HepG2 (cell line): ENCODE data around the gene CAST. TPM values are rescaled to one million over a fixed set of nuclear protein-coding genes. Genes with fewer than 3 reads are reported as not detected.

Experiments used
- ATAC-seq: fragments of 200-7000 bp; cut with Tn5 transposase; 3 replicates; pipeline ENCODE4 v1.9.1; 2020; ENCODE audit warnings: mild to moderate bottlenecking, moderate library complexity
- BruUV-seq: library from RNA; stranded (reverse); fragments of 400-500 nt; replicated peaks from 2 replicates; lab custom pipeline; 2021; lab: Mats Ljungman, UMichigan
- CTCF ChIA-PET: fragments of 300-600 bp; formaldehyde crosslinking; extraction: SDS; loops from one replicate; lab custom pipeline; 2021; ENCODE audit warnings: low total read pairs, inconsistent platforms, low intra/inter-chr PET ratio; lab: Yijun Ruan, JAX
- POLR2A ChIA-PET: fragments of 350-600 bp; sonication (Branson Sonifier 250); formaldehyde crosslinking; loops from one replicate; lab custom pipeline; 2020; ENCODE audit warnings: antibody characterized with exemption, inconsistent platforms; lab: Yijun Ruan, JAX
- DNase-seq: peaks from one replicate; pipeline ENCODE4 v3.0.0-alpha.2; 2015; ENCODE audit warnings: low spot score
- FAIRE-seq: peaks from 3 replicates; lab custom pipeline; 2011; peaks lifted over from hg19 to GRCh38; lab: Jason Lieb, UNC
- H2AFZ ChIP-seq: one replicate; pipeline ENCODE4 v1.6.1; 2011; ENCODE audit warnings: low read length, inconsistent platforms
- H3K27ac ChIP-seq: fragments of 300-600 bp; 3 replicates; pipeline ENCODE4 v1.8.0; 2011; ENCODE audit warnings: mixed run types, mild to moderate bottlenecking, mixed read lengths, low read length, inconsistent platforms; ENCODE audit not compliant: insufficient read depth; ENCODE audit errors: extremely low read length
- H3K27me3 ChIP-seq, 2 experiments: fragments of 200-600 bp in 1 of 2; 2 replicates in 1 of 2; 3 replicates in 1 of 2; pipeline versions ENCODE4 v1.6.0 to v1.8.0; 2011; ENCODE audit warnings: low read length in 2 of 2, mild to moderate bottlenecking in 2 of 2, moderate library complexity in 2 of 2, inconsistent platforms in 1 of 2; ENCODE audit not compliant: insufficient read depth in 2 of 2, control insufficient read depth in 1 of 2
- H3K36me3 ChIP-seq, 2 experiments: fragments of 200-600 bp in 1 of 2; replicated peaks in 1 of 2; 2 replicates in 1 of 2; 3 replicates in 1 of 2; pipeline versions ENCODE4 v1.5.1 to v1.8.0; 2011; ENCODE audit warnings: low read length in 2 of 2, inconsistent platforms in 1 of 2; ENCODE audit not compliant: insufficient read depth in 2 of 2, control insufficient read depth in 1 of 2
- H3K4me1 ChIP-seq: 2 replicates; pipeline ENCODE4 v1.5.1; 2012; ENCODE audit warnings: low read length, inconsistent platforms; ENCODE audit not compliant: insufficient read depth
- H3K4me2 ChIP-seq: 2 replicates; pipeline ENCODE4 v1.6.0; 2011; ENCODE audit warnings: low read depth, low read length, inconsistent platforms
- H3K4me3 ChIP-seq, 3 experiments: fragments of 200-600 bp in 1 of 3; sonication (generic), shearing (Covaris generic) in 1 of 3; replicated peaks in 1 of 3; 2 replicates each; pipeline ENCODE4 v1.5.1; 2011 to 2016; ENCODE audit warnings: low read length in 3 of 3, inconsistent platforms in 2 of 3, low read depth in 2 of 3, mild to moderate bottlenecking in 2 of 3, control low read depth in 1 of 3, mixed read lengths in 1 of 3; ENCODE audit not compliant: insufficient read depth in 1 of 3
- H3K79me2 ChIP-seq: one replicate; pipeline ENCODE4 v1.6.1; 2011; ENCODE audit warnings: low read length, inconsistent platforms; ENCODE audit not compliant: insufficient read depth
- H3K9ac ChIP-seq: 2 replicates; pipeline ENCODE4 v1.6.0; 2011; ENCODE audit warnings: mild to moderate bottlenecking, low read depth, low read length, inconsistent platforms; ENCODE audit not compliant: insufficient read depth
- H3K9me3 ChIP-seq: 2 replicates; pipeline ENCODE4 v1.5.1; 2012; ENCODE audit warnings: mild to moderate bottlenecking, low read length
- H4K20me1 ChIP-seq: 2 replicates; pipeline ENCODE4 v1.6.0; 2011; ENCODE audit warnings: inconsistent platforms, mild to moderate bottlenecking, low read length, moderate library complexity; ENCODE audit not compliant: insufficient read depth
- FOXK1 ChIP-seq: sonication (generic); formaldehyde crosslinking; IDR thresholded peaks from 2 replicates; pipeline ENCODE4 v1.4.0; 2020; ENCODE audit warnings: low read depth, missing genetic modification reagents, borderline replicate concordance
- ISL2 ChIP-seq: sonication (generic); formaldehyde crosslinking; IDR thresholded peaks from 2 replicates; pipeline ENCODE4 v1.5.0; 2020; ENCODE audit warnings: missing genetic modification reagents
- MED1 ChIP-seq: sonication (generic); formaldehyde crosslinking; IDR thresholded peaks from 2 replicates; pipeline ENCODE4 v1.4.0; 2020; ENCODE audit warnings: missing genetic modification reagents
- NFE2L2 ChIP-seq: fragments of 150-350 bp; IDR thresholded peaks from 2 replicates; pipeline ENCODE4 v1.6.1; 2014; ENCODE audit warnings: low read length
- PAX8 ChIP-seq: sonication (generic); formaldehyde crosslinking; IDR thresholded peaks from 2 replicates; pipeline ENCODE4 v1.8.0; 2022; ENCODE audit warnings: mild to moderate bottlenecking, missing genetic modification reagents, borderline replicate concordance
- SOX6 ChIP-seq, 2 experiments: fragments of 450-650 bp in 1 of 2; sonication (generic) in 1 of 2; formaldehyde crosslinking in 1 of 2; IDR thresholded peaks; 2 replicates each; pipeline versions ENCODE4 v1.4.0 to v1.6.1; 2017 to 2020; ENCODE audit warnings: antibody characterized with exemption in 1 of 2, mild to moderate bottlenecking in 1 of 2, missing genetic modification reagents in 1 of 2
- SP140L ChIP-seq: sonication (generic); formaldehyde crosslinking; IDR thresholded peaks from 2 replicates; pipeline ENCODE4 v1.4.0; 2020; ENCODE audit warnings: missing genetic modification reagents, borderline replicate concordance
- ZSCAN9 ChIP-seq: IDR thresholded peaks from 2 replicates; pipeline ENCODE4 v1.6.1; 2016; ENCODE audit warnings: borderline replicate concordance
- WGBS: methylation state at CpG from one replicate; pipeline ENCODE4 v1.1.6; 2017; ENCODE audit warnings: low lambda C conversion rate; 5-methylcytosine and 5-hydroxymethylcytosine counted together
- in situ Hi-C: cut with HindIII; loops from 2 replicates; pipeline ENCODE4 v1.10.0; 2017; ENCODE audit warnings: low pct_unique_long_range_greater_than_20kb; ENCODE audit not compliant: extremely low pct_ligation_motif_present
- intact Hi-C: fragments of 100-400 bp; cut with micrococcal nuclease; formaldehyde crosslinking; loops from one replicate; pipeline ENCODE4 v1.10.0; 2022; ENCODE audit not compliant: unreplicated experiment
- polyA plus RNA-seq, 8 experiments: library from polyadenylated mRNA; depleted of rRNA in 3 of 8; stranded (reverse) in 7 of 8; unstranded in 1 of 8; fragments of >200 nt; fragmentation: Illumina TruSeq in 4 of 8; extraction: Trizol in 4 of 8; gene quantifications; 2 replicates each; pipeline versions ENCODE4 v1.2.1 to v1.2.3, GENCODE V29; 2011 to 2016; ENCODE audit warnings: low read depth in 4 of 8, missing spikeins in 1 of 8, mixed read lengths in 1 of 8; ENCODE audit not compliant: insufficient read depth in 1 of 8
- total RNA-seq, 5 experiments: library from RNA; depleted of rRNA; stranded (reverse); fragments of >200 nt; fragmentation: Illumina TruSeq; extraction: Trizol; gene quantifications; 2 replicates each; pipeline ENCODE4 v1.2.3, GENCODE V29; 2016; ENCODE audit warnings: low read depth in 1 of 5
- TF ChIP-seq, protein P1 (sequence below): IDR thresholded peaks from 2 replicates; pipeline ENCODE4 v1.6.1; 2016; ENCODE audit warnings: missing biosample characterization, missing genetic modification reagents, low read depth
- TF ChIP-seq, protein P2 (sequence below): sonication (generic); formaldehyde crosslinking; IDR thresholded peaks from 2 replicates; pipeline ENCODE4 v1.4.0; 2020; ENCODE audit warnings: missing genetic modification reagents, mild to moderate bottlenecking, borderline replicate concordance
- TF ChIP-seq, protein P3 (sequence below): sonication (generic); formaldehyde crosslinking; IDR thresholded peaks from 2 replicates; pipeline ENCODE4 v1.4.0; 2020; ENCODE audit warnings: mild to moderate bottlenecking, missing genetic modification reagents

The CAST gene
- total and polyA plus RNA-seq, 2 of the 13 experiments (the other 11 are each of a cell fraction or from before 2014, with no cell fraction given), result 42.1 to 67.6 TPM

DNA sequence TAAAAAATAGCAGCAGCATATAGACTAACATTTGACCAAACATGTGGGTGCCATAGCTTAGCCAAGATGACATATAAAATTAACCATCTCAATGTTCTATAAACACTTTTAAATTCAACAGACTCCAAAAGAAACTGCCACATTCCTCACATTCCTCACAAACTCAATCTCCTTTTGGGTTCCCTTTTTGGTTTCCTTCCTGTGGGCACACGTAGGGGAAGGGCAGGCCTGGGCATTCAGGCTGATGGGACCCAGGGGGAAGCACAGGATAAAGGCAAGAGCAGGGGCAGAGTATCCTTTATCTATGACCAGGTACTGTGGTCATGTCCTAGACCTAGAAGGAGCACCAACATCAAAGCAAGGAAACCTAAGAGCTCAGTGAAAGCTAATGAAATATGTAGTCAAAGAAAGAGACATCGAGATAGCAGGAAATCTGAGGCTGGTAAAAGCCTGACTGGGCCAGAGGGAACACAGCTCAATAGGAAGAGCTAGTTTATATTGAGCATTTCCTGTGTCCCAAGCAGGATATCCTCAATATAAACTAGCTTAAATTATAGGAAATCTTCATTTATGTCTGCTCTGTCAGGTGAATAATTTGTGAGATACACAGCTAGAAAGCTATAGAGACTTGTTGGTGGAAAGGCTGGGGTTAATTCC lies 159.2 kb downstream of the CAST start:
- BruUV-seq, result no TSS peak
- no peaks in the 10 kb centered on the region for H3K27me3 ChIP-seq
- no peak overlapping the region for H3K4me2 ChIP-seq
- intact Hi-C loops, result no loop called here
- TF ChIP-seq NFE2L2 (no peak), FOXK1 (CRISPR knock-in tag) (no peak), PAX8 (CRISPR knock-in tag) (no peak), ZSCAN9 (CRISPR knock-in tag) (no peak)
- ATAC-seq (no peak), DNase-seq (no peak), FAIRE-seq (no peak)
- no peak overlapping the region for H3K4me3 ChIP-seq
- H4K20me1 ChIP-seq, result no peaks in the 10 kb centered on the region
- no peaks in the 10 kb centered on the region for H3K79me2 ChIP-seq
- H3K27ac ChIP-seq, result no peak overlapping the region
- ChIA-PET CTCF (no interaction called here), POLR2A (interaction anchor here (1.7 kb wide), 1 partner anchor 13 kb away, joined by 5 read pairs; the partner anchor contains the start of gene ERAP1)
- H3K4me1 ChIP-seq, result peaks cover 10% of the 10 kb centered on the region; the same call in 1 of the 2 replicates
- H3K36me3 ChIP-seq, result no peaks in the 10 kb centered on the region
- H3K9ac ChIP-seq, result no peak overlapping the region
- 17% methylated on average over 2 of the region's 2 CpGs for WGBS
- H2AFZ ChIP-seq, result no peak overlapping the region
- in situ Hi-C loops, result no loop called here
- H3K9me3 ChIP-seq, result no peaks in the 10 kb centered on the region

DNA sequence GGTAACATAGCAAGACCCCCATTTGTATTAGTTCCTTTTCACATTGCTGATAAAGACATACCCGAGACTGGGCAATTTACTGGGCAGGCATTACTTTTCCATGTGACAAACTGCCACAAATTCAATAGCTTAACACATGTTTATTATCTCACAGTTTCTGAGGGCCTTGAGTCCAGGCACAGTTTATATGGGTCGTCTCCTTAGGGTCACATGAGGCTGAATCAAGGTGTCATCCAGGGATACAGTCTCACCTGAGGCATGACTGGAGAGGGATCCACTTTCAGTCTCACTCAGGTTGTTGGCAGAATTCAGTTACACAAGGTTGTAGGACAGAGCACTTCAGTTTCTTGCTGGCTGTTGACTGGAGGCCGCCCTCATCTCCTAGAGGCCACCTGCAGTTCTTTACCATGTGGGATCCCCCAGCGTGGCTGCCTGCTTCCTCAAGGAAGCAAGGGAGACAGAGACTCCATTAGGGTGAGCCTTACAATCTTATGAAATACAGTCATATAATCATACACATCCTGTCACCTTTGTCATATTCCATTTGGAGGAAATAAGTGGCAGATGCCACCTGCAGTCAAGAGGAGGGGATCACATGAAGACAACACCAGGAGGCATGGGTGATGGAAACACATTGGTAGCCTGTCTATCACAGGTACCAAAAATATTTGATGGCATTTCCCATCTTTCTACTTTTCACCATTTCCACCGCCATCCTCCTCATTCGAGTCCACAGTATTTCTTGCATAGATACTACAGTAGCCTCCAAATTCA lies 160.7 kb downstream of the CAST start:
- 46% methylated on average over 6 of the region's 6 CpGs for WGBS
- ATAC-seq (no peak), DNase-seq (no peak), FAIRE-seq (no peak)
- ChIA-PET POLR2A (no interaction called here), CTCF (no interaction called here)
- no TSS peak for BruUV-seq
- Histone ChIP-seq H4K20me1 (no peaks in the 10 kb centered on the region), H3K9ac (no peak overlapping the region), H3K9me3 (no peaks in the 10 kb centered on the region), H3K27me3 (no peaks in the 10 kb centered on the region), H3K4me3 (no peak overlapping the region), H3K27ac (no peak overlapping the region), H2AFZ (no peak overlapping the region), H3K4me1 (peaks cover 10% of the 10 kb centered on the region; the same call in 1 of the 2 replicates), H3K36me3 (no peaks in the 10 kb centered on the region), H3K4me2 (no peak overlapping the region), H3K79me2 (no peaks in the 10 kb centered on the region)
- in situ Hi-C loops, result no loop called here
- intact Hi-C loops, result no loop called here
- no peak for TF ChIP-seq MED1 (CRISPR knock-in tag)
- TF ChIP-seq SOX6 (IDR thresholded peaks at IDR 0.05), result no peak
- no peak for TF ChIP-seq SOX6 (CRISPR knock-in tag; IDR thresholded peaks at IDR 0.05)
- TF ChIP-seq, protein P1, sequence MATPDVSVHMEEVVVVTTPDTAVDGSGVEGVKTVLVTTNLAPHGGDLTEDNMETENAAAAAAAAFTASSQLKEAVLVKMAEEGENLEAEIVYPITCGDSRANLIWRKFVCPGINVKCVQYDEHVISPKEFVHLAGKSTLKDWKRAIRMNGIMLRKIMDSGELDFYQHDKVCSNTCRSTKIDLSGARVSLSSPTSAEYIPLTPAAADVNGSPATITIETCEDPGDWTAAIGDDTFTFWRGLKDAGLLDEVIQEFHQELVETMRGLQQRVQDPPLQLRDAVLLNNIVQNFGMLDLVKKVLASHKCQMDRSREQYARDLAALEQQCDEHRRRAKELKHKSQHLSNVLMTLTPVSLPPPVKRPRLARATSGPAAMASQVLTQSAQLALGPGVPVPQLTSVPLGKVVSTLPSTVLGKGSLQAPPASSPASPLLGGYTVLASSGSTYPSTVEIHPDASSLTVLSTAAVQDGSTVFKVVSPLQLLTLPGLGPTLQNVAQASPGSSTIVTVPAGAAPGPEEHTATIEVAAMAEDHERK, result no peak
- no peak for TF ChIP-seq ISL2
- TF ChIP-seq, protein P2, sequence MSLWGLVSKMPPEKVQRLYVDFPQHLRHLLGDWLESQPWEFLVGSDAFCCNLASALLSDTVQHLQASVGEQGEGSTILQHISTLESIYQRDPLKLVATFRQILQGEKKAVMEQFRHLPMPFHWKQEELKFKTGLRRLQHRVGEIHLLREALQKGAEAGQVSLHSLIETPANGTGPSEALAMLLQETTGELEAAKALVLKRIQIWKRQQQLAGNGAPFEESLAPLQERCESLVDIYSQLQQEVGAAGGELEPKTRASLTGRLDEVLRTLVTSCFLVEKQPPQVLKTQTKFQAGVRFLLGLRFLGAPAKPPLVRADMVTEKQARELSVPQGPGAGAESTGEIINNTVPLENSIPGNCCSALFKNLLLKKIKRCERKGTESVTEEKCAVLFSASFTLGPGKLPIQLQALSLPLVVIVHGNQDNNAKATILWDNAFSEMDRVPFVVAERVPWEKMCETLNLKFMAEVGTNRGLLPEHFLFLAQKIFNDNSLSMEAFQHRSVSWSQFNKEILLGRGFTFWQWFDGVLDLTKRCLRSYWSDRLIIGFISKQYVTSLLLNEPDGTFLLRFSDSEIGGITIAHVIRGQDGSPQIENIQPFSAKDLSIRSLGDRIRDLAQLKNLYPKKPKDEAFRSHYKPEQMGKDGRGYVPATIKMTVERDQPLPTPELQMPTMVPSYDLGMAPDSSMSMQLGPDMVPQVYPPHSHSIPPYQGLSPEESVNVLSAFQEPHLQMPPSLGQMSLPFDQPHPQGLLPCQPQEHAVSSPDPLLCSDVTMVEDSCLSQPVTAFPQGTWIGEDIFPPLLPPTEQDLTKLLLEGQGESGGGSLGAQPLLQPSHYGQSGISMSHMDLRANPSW (CRISPR knock-in tag), result no peak
- TF ChIP-seq, protein P3, sequence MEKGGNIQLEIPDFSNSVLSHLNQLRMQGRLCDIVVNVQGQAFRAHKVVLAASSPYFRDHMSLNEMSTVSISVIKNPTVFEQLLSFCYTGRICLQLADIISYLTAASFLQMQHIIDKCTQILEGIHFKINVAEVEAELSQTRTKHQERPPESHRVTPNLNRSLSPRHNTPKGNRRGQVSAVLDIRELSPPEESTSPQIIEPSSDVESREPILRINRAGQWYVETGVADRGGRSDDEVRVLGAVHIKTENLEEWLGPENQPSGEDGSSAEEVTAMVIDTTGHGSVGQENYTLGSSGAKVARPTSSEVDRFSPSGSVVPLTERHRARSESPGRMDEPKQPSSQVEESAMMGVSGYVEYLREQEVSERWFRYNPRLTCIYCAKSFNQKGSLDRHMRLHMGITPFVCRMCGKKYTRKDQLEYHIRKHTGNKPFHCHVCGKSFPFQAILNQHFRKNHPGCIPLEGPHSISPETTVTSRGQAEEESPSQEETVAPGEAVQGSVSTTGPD (CRISPR knock-in tag), result no peak
- TF ChIP-seq SP140L (CRISPR knock-in tag), result no peak
